ENCODE results near the gene CORO2A. TPM values are rescaled to one million over a fixed set of nuclear protein-coding genes. Genes with fewer than 3 reads are reported as not detected.

The CORO2A gene
- total RNA-seq, 1 donor from 2014 or later, result 5.9 TPM

GRCh38 chr9:98158071-98158831 lies 34.2 kb downstream of the CORO2A start:
- no peaks in the 10 kb centered on the region for H3K36me3 Mint-ChIP-seq
- H3K4me1 Mint-ChIP-seq, result peaks cover 15% of the 10 kb centered on the region

GRCh38 chr9:98157372-98157771 lies 35.1 kb downstream of the CORO2A start:
- TF ChIP-seq CTCF (IDR thresholded peaks at IDR 0.05; ENCODE audit: unreplicated experiment), result no peak
- Mint-ChIP-seq H3K4me3 (no peak overlapping the region), H3K36me3 (no peaks in the 10 kb centered on the region), H3K27ac (no peak overlapping the region), H3K9me3 (no peaks in the 10 kb centered on the region), H3K4me1 (peaks cover 15% of the 10 kb centered on the region), H3K27me3 (ENCODE audit: low read depth) (no peaks in the 10 kb centered on the region)
- no peak for DNase-seq (ENCODE audit: low spot score in 2 of 2, unreplicated experiment in 2 of 2)

More at GRCh38 chr9:98158071-98158831, 34.2 kb downstream of the CORO2A start:
- Mint-ChIP-seq H3K27me3 (ENCODE audit: low read depth) (no peaks in the 10 kb centered on the region), H3K27ac (no peak overlapping the region), H3K9me3 (no peaks in the 10 kb centered on the region), H3K4me3 (no peak overlapping the region)
- DNase-seq (ENCODE audit: low spot score in 2 of 2, unreplicated experiment in 2 of 2), result no peak
- no peak for TF ChIP-seq CTCF (IDR thresholded peaks at IDR 0.05; ENCODE audit: unreplicated experiment)

- no peaks in the 10 kb centered on the region for H3K27me3 Mint-ChIP-seq (ENCODE audit: low read depth)
- no peak for DNase-seq (ENCODE audit: low spot score in 2 of 2, unreplicated experiment in 2 of 2)
- peaks cover 15% of the 10 kb centered on the region for H3K4me1 Mint-ChIP-seq
- H3K27ac Mint-ChIP-seq, result peak overlapping the region; percentile 27
- TF ChIP-seq CTCF (IDR thresholded peaks at IDR 0.05; ENCODE audit: unreplicated experiment), result no peak
- no peak overlapping the region for H3K4me3 Mint-ChIP-seq
- H3K9me3 Mint-ChIP-seq, result no peaks in the 10 kb centered on the region
- no peaks in the 10 kb centered on the region for H3K36me3 Mint-ChIP-seq
Measured at GRCh38 chr9:98154678-98155077, 37.8 kb downstream of the CORO2A start.

GRCh38 chr9:98152526-98152925 lies 39.9 kb downstream of the CORO2A start:
- no peak overlapping the region for H3K4me3 Mint-ChIP-seq
- TF ChIP-seq CTCF (IDR thresholded peaks at IDR 0.05; ENCODE audit: unreplicated experiment), result no peak

GRCh38 chr9:98150721-98151120 lies 41.7 kb downstream of the CORO2A start:
- peaks cover 24% of the 10 kb centered on the region for H3K4me1 Mint-ChIP-seq
- no peak for DNase-seq (ENCODE audit: low spot score in 2 of 2, unreplicated experiment in 2 of 2)
- H3K36me3 Mint-ChIP-seq, result no peaks in the 10 kb centered on the region
- H3K27ac Mint-ChIP-seq, result no peak overlapping the region
- H3K9me3 Mint-ChIP-seq, result no peaks in the 10 kb centered on the region
- no peak for TF ChIP-seq CTCF (IDR thresholded peaks at IDR 0.05; ENCODE audit: unreplicated experiment)
- H3K27me3 Mint-ChIP-seq (ENCODE audit: low read depth), result no peaks in the 10 kb centered on the region
- H3K4me3 Mint-ChIP-seq, result no peak overlapping the region

More at GRCh38 chr9:98152526-98152925, 39.9 kb downstream of the CORO2A start:
- H3K4me1 Mint-ChIP-seq, result peaks cover 15% of the 10 kb centered on the region
- H3K9me3 Mint-ChIP-seq, result no peaks in the 10 kb centered on the region
- no peaks in the 10 kb centered on the region for H3K36me3 Mint-ChIP-seq
- DNase-seq (ENCODE audit: low spot score in 2 of 2, unreplicated experiment in 2 of 2), result no peak
- no peak overlapping the region for H3K27ac Mint-ChIP-seq
- no peaks in the 10 kb centered on the region for H3K27me3 Mint-ChIP-seq (ENCODE audit: low read depth)

All from mesothelial cell of epicardium (in vitro differentiated cells).